ENCODE results near the gene RSPO3. TPM values are rescaled to one million over a fixed set of nuclear protein-coding genes. Genes with fewer than 3 reads are reported as not detected.

RSPO3 gene
- total and polyA plus RNA-seq, 4 donors: 1.4 to 3.5 (median 1.6) TPM

GRCh38 chr6:127115084-127115655 lies 3.3 kb upstream of the RSPO3 start:
- peaks cover 0 to 14% (median 5%) of the 10 kb centered on the region in 4 donors for H3K27me3 ChIP-seq (ENCODE audit: control insufficient read depth in 4 of 4, insufficient read depth in 4 of 4, low read length in 3 of 4)
- no peak for DNase-seq (ENCODE audit: low spot score)
- WGBS: 61% methylated on average over 2 of the region's 2 CpGs
- H3K4me1 ChIP-seq (ENCODE audit: control insufficient read depth in 4 of 4, insufficient read depth in 4 of 4, low read length in 3 of 4): peaks cover 10 to 20% (median 16%) of the 10 kb centered on the region in 4 donors
- H3K36me3 ChIP-seq (ENCODE audit: control insufficient read depth in 4 of 4, insufficient read depth in 3 of 4, low read depth in 1 of 4, low read length in 3 of 4): no peaks in the 10 kb centered on the region
- TF ChIP-seq MAX (IDR thresholded peaks at IDR 0.05) (no peak), JUND (IDR thresholded peaks at IDR 0.05) (no peak), HNF4A (conservative IDR thresholded peaks at IDR 0.05) (no peak), FOXA1 (IDR thresholded peaks at IDR 0.05) (no peak), TAF1 (conservative IDR thresholded peaks at IDR 0.05) (no peak), FOXA2 (IDR thresholded peaks at IDR 0.05) (no peak), EGR1 (IDR thresholded peaks at IDR 0.05; ENCODE audit: low read depth in 2 of 2) (no peak), CTCF (IDR thresholded peaks at IDR 0.05; ENCODE audit: low read depth, low read length, missing input control) (no peak), ZBTB33 (IDR thresholded peaks at IDR 0.05) (no peak), GABPA (IDR thresholded peaks at IDR 0.05 in 1 of 2, conservative IDR thresholded peaks at IDR 0.05 in 1 of 2) (no peak), HNF4G (IDR thresholded peaks at IDR 0.05) (no peak), YY1 (IDR thresholded peaks at IDR 0.05) (no peak), ATF3 (IDR thresholded peaks at IDR 0.05) (no peak), RXRA (IDR thresholded peaks at IDR 0.05) (no peak), RAD21 (IDR thresholded peaks at IDR 0.05) (no peak), SP1 (IDR thresholded peaks at IDR 0.05) (no peak), REST (IDR thresholded peaks at IDR 0.05) (no peak), NR2F2 (IDR thresholded peaks at IDR 0.05) (no peak)
- no peaks in the 10 kb centered on the region for H3K9me3 ChIP-seq (ENCODE audit: control insufficient read depth in 4 of 4, low read length in 3 of 4)
- H3K4me3 ChIP-seq (ENCODE audit: low read depth in 1 of 3, low read length in 3 of 3): no peak overlapping the region
- no peak overlapping the region for H3K9ac ChIP-seq (ENCODE audit: low read depth in 1 of 2, low read length in 2 of 2)
- H3K27ac ChIP-seq (ENCODE audit: low read depth in 1 of 2, low read length in 2 of 2): no peak overlapping the region
